SIG-M5 treated with dmso at 0.1 percent for 504 hours (cell line): ENCODE measurements around the gene PLAAT4.

Experiments
- DNase-seq: peaks from one replicate; lab custom pipeline; 2025; ENCODE audit not compliant: unreplicated experiment; lab: John Stamatoyannopoulos, UW

The PLAAT4 gene, protein sequence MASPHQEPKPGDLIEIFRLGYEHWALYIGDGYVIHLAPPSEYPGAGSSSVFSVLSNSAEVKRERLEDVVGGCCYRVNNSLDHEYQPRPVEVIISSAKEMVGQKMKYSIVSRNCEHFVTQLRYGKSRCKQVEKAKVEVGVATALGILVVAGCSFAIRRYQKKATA

DNA sequence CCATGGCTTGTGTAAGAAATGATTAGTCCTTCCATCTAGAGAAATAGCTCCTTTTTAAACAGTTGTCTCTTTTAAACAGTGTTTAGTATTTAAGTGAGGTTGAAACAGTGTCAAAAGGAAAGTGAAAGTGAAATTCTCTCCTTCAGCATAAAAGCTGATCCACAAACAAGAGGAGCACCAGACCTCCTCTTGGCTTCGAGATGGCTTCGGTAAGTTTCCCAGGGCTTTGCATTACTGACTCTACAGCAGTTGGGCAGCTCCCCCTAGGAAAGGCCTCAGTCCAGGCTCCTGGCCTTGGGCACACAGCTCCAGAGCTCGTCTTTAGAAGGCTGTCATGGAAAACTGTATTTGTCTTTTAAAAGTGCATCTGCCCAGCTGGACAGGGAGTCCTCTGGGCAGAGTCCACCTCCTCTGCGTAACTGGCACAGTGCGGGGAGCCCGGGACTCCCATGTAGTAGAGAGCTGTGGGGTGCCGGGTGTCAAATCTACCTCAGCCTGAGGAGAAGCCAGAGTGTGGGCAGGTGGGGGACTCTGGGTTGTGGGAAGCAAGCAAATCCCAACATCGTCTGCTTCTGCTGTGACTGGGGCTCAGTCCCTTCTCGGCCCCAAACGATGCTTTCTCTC, at the start of gene PLAAT4:
Gene PLAAT4, plus strand, starts transcription at position 140 of the 624 bp plus-strand sequence. Its CDS starts 61 bp downstream, at position 201.
- peak; percentile 28 for DNase-seq

DNA sequence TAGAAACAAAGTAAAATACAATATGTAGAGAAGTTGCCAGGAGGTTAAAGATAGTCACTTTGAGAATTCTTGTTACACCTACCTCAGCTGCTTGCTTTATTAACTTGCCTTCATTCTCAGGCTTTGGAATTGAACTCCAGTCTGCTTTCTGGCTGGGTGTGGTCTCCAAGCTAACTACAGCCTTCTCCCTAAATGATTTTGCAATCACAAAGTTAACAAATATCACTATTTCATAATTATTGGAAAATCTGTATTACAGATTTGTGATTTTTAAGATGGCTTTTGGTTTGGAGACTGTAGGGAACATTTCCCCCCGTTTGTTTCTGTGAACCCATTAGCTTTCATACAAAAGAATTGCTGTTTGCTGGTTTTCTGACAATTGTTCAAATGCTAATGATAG, 47.8 kb upstream of the PLAAT4 start:
- DNase-seq: no peak

DNA sequence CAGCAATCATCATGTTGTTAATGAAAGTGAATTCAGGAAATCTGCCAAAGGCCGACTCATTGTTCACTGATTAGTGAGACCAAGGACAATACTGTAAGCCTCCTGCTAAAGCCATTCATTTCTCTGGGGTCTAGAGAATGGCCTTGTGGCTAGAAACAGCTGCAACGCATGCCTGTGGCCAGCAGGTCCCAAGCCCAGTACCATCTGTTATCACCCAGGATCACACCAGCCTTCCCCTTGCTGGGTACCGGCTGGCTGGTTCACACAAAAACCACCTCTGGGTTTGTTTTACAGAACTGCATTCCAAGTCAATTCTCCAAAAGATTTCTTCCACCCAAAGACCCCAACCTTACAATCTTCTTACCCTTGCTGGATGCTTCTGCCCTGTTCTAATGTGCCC, 46.7 kb upstream of the PLAAT4 start:
- DNase-seq: no peak

DNA sequence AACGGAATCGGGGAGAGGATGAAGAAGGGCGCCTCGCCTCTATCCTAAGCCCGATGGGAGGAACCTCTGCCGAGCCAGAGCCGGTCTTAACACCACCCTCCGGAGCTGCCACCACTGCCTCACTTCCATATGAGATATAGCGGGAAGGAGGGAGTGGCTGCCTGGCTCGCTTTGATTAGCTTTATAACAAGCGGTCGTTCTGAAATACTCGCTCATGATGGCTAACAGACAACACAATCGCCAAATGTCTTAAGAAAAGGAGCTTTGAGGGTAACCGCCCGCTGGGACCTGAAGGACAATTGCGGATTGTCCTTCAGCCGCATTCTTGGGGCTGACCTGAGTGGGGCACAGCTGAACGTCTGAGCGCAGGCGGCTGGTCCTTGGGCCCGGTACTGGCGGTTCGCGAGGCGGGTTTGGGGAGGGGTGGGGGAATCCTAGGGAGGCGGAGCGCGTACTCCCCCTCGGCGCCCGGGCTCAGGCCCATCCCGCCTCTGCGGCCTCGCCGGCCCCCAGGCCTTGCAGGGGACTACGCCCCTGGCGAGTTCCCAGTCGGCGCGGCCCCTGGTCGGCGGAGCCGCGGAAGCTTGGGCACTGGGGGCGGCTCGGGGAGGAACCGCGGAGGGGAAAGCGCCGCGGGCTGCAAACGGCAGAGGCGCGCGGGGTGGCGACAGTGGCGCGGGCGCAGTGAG, 45.9 kb upstream of the PLAAT4 start, which contains the start of gene PLAAT5:
Gene PLAAT5, minus strand, starts transcription at position 617 of the 689 bp plus-strand sequence. Its CDS starts 133 bp downstream, at position 484.
- DNase-seq: no peak

DNA sequence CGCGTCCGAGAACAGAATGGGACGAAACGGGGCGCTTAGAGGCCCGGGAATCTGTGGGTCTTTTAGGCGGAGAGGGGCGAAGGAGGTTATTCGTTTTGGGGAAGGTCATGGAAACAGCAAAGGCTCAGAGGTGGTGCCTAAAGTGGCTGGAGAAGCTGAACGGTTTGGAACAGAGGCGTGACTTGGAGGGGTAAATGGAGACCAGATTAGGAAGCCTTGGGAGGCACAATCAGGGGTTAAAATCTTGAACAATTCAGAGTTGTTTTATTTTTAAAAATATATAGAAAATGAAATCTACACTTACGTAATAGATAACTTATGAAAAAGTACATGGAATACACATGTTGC, 45.4 kb upstream of the PLAAT4 start:
- DNase-seq: no peak

DNA sequence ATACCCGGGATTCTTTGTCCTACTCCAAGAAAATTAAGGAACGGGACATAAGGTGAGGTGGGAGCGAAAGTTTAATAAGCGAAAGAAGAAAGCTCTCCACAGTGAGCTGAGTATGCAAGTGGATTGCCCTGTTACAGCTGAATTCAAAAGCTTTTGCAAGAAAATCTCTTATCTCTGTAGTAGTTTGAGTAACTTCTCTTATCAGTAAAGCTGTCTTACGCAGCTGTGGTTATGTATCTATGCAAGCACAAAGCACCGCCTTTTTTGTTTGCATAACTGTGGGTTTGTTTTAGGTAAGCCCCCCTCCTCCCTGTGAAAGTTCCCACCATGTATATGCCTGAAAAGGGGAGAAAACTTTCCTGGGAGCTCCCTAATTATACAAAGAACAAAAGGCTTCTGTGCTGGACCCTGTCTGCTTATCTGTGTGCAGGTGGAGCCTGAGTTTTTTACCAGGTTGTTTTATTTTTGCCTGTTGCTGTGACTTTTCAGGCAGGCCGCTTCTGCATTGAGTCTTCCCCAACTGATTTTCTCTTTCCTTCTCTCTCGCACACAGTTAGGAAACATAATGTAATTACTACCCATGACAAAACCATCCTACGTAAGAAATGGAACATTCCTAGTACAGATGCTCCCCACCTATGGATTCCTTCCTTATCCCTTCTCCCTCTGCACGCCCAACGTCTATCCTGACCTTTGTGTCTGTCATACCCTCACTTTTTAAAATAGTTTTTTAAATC, 44.8 kb upstream of the PLAAT4 start:
- peak; percentile 58 for DNase-seq

DNA sequence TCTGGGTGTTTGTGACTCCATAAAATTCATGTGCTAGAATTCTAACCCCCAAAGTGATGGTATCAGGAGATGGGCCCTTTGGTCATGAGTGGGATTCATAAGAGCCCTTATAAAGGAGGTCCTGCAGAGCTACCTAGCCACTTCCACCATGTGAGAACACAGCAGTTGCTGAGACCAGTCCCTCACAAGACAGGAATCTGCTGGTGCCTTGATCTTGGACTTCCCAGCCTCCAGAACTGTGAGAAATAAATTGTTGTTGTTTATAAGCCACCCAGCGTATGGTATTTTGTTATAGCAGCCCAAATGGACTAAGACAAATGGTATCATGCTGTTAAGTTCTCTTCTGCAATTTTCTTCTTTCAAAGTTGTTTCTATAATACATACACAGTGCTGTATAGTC, 44.2 kb upstream of the PLAAT4 start:
- DNase-seq: no peak

DNA sequence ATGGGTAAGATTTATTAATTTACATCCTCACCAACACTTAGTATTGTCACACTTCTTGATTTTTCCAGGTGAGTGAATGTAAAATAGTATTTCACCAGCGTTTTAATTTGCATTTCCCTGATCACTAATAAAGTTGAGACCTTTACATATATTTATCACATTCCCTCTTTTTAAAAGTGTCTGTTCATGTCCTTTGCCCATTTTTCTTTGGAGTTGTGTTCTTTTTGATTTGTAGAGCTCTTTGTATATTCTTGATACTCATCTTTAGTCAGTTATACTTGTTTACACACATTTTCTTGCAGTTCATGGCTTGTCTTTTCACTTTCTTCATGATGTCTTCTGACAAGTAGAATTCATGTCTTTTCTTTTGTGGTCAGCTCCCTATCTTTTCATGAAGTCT, 43.5 kb upstream of the PLAAT4 start:
- no peak for DNase-seq

DNA sequence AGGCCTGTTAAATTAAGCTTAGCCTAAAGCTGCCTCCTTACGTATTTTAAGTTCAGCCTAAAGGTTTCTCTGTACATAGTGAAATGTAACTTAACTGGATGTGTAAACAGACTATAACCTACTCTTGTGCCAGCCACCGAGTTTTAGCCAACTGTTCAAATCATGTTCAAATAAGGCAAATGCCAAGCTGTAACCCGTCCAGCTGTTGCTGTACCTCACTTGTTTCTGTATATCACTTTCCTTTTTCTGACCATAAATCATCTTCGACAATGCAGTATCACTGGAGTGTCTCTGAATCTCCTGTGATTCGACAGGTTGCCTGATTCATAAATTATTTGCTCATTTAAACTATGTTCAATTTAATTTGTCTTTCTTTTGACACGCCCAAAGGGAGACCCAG, 41.6 kb upstream of the PLAAT4 start:
- DNase-seq: no peak

DNA sequence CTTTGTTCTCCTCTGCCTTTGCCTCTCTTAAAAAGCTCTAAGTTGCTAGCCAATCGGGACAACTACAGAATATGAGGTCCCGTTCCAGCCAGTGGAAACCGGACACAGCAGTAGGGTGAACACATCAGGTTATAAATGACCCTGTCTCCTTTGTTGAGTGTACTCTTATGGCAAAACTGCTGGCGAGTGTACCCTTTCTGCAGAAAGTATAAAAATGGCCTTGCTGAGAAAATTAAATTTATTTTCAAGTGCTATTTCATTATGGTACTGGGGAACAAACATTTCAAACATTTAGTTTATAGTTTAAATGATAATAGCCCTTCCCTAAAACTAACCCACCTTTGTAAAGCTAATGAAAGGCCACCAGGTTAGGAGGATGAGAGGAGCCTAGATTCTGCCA, 36.7 kb upstream of the PLAAT4 start:
- no peak for DNase-seq

DNA sequence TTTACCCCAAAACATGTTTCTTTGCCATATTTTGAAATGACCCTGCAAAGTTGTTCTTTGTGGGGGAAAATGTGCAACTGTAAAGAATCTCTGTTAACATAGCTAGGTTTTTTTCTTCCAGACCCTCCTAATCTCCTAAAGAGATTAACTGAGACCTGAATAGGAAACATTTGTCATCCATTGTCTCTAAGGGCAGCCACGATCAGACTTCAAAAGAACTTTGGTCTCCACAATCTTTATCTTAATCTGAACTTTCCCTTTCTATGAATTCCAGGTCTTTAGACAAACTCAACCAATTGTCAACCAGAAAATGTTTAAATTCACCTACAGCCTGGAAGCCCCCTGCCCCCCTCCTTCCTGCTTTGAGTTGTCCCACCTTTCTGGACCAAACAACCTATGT, 35.4 kb upstream of the PLAAT4 start:
- no peak for DNase-seq

DNA sequence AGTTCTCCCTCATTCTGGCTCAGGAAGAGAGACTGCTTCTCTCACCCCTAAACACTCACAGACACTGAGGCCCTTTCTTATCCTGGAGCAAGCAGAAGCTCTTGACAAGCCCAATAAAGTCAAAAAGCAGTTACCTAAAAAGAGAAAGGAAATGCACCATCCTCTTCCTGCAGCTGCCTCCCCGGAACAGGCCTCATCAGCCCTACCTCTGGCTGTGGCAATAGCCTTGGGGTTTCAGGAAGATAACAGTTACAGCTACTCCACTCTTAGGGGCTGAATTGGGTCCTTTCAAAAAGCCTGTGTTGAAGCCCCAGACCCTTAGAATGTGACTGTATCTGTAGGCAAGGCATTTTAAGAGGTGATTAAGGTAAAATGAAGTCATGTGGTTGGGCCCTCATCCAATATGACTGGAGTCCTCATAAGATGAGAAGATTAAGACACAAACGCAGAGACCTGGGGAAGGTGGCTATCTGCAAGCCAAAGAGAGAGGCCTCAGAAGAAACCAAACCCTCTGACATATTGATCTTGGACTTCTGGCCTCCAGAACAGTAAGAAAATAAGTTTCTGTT, 34.3 kb upstream of the PLAAT4 start:
- peak; percentile 43 for DNase-seq

DNA sequence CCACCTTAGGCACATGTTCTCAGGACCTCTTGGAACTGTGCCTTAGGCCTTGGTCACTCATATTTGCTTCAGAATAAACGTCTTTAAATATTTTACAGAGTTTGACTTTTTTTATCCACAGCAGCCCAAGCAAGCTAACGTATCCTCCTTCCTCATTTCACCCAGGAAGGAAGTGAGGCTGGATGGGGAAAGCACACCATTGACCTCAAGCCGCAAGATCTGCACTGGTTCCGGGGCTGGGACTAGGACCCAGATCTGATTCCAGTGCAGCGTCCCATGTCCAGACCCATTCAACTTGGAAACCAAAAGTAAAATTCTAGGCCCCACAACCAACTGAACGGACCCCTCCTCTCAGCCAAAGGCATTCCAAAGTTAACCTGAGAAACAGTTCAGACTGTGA, 33.1 kb upstream of the PLAAT4 start:
- DNase-seq: peak; percentile 72

DNA sequence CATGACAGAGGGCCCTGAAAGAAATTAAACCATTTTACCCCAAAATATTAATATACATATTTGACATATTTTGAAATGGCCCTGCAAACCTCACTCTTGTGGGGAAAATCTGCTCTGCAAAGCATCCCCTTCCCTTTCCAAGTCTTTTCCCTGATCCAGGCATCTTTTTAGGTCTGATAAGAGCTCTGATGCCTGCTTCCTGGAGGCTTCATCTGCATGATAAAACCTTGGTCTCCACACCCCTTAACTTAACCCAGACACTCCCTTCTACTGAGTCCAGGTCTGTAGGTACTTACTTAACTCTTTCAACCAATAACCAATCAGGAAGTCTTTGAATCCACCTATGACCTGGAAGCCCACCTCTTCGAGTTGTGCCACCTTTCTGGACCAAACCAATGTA, 32.6 kb upstream of the PLAAT4 start:
- no peak for DNase-seq

DNA sequence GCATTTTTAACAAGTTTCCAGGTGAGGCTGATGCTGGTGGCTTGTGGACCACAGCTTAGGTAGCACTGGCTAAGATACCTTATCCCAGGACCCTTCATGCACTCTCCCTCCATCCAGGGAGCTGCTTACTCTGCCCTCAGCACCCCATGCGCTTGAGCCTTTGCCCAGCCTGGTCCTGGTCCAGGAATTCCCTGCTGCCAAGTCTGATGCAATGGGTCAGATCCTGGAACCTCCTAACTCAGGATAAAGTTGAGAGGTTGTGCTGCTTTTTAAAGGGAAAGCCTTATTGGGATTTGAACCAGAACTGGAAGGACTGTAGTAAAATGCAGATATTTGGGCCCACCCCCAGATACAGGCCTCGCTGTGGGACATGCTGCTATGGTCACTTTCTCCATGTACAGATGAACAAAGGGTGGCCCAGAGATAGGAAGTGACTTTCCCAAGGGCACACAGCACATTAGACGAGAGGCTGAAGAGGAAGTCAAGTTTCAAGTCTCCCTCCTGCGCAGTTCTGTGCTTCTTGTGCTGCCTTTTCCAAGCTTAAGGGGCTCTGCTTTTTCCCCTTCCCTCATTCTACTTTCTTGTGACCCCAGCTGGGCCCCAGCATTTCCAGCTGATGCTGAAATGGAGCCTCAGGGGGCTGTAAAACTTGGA, 31.5 kb upstream of the PLAAT4 start:
- peak; percentile 12 for DNase-seq

DNA sequence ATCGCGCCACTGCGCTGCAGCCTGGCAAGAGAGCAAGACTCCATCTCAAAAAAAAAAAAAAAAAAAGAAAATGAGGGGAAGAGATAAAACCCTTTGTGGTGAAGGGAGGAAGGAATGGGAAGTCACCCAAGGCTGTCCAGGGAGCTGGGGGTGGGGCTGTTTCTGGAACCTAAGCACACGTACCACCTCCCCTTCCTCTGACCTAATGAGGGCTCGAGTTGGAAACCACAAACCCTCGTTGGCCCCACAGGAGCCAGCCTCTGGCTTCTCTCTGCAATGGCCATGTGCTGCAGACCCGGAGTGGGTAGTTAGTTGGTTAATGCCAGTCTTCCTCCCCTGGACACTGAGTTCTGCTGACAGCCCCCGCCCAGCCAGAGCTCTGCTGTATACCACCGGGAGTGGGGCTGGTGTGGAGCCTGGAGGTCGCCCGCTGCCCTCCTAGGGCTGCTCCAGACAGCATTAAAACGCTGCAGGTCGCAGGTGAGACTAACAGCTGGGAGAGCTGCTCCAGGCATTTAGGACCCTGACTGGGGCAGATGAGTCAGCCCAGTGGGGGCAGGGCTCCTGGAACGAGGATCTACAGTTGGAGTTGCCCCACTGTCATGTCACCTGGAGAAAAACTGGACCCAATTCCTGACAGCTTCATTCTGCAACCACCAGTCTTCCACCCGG, 30.6 kb upstream of the PLAAT4 start, which contains the start of gene LGALS12:
Gene LGALS12, plus strand, starts transcription at position 228 of the 672 bp plus-strand sequence. Its CDS starts 375 bp downstream, at position 603.
- peak; percentile 89 for DNase-seq

DNA sequence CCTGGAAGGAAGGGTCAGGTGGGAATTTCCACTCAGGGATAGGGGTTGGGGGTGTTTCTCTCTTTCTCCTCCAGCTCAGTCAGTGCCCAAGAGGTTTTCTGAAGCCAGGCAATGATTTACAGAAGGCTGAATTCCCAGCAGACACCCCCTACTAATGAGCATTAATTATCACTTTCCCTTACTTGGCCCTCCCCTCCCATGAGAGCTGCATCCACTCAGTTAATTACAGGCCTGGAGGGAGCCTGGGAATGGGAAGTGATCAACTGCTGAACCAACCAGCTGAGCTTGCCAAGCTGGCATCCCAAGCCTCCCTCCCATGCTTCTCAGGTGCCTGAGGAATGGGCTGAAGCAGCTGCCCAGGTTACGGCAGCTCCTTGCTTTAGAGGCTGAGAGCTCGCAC, 29.7 kb upstream of the PLAAT4 start:
- no peak for DNase-seq

DNA sequence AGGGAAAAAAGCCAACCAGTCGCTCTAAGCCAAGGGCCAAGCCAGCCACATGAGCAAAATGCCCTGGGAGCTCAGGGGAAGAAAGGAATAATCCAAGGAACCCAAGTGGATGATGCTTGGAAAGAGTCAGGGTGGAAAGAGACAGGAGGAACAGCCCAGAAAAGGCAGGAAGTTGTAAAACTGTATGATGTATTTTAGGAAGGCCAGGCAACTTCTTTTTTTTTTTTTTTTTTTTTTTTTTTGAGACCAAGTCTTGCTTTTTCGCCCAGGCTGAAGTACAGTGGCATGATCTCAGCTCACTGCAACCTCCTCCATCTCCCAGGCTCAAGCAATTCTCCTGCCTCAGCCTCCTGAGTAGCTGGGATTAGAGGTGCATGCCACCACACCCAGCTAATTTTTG, 29.1 kb upstream of the PLAAT4 start:
- DNase-seq: no peak

DNA sequence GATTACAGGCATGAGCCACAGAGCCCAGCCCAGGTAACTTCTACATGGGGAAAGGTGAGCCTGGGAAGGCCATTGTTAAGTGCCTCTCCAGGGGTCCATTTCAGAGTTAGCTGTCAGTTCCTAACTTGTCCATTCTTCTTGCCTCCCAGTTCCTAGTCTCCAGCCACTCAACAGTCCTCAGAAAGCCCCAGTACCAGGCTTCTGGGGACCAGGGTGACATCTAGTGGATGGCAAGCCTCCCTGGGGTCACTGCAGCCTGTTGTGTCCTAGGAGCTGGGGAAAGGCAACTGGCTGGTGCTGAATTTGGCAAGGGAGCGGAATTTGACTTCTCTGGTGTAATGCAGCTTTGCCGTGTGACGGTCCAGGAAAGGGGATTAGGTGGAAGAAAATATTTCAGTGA, 28.6 kb upstream of the PLAAT4 start:
- DNase-seq: peak; percentile 73

DNA sequence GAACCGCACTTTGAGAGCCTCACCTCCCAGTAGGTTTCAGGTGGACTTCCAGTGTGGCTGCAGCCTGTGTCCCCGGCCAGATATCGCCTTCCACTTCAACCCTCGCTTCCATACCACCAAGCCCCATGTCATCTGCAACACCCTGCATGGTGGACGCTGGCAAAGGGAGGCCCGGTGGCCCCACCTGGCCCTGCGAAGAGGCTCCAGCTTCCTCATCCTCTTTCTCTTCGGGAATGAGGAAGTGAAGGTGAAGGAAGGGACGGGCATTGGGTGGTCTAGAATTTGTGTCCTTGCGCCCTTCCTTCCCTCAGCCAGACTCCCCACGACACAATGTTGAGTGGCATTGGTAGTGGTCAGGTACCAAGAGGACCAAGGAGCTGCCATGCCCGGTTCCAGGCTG, 27.9 kb upstream of the PLAAT4 start:
- no peak for DNase-seq
